ENCODE data around the gene YEATS4. TPM values are rescaled to one million over a fixed set of nuclear protein-coding genes. Genes with fewer than 3 reads are reported as not detected.
"Not testable (repeated sequence)": the region's sequence is repeated elsewhere in the genome, so short reads cannot be mapped to it uniquely, and the experiment has no call there.

YEATS4 gene
- total RNA-seq, result 1 to 10 TPM; 7.2 to 9.8 TPM
- long read RNA-seq, transcript YEATS4-201 (7 exons, 1,434 nt), result major isoform, 5 of 7 reads
- long read RNA-seq, partial matches to known transcripts, result 0 of 7 reads
- long read RNA-seq, other reads (novel, unspliced or antisense), result 1 of 7 reads

GRCh38 chr12:69359531-69360347 lies at the start of gene YEATS4:
Gene YEATS4 (plus strand): TSS chr12:69359743. CDS start chr12:69359973, 230 bp downstream.
- DNase-seq (peak; percentile 89), ATAC-seq (peak; percentile 98)
- intact Hi-C loops (cut with DNase I), result no loop called here

- DNase-seq, result no peak
- intact Hi-C loops (cut with DNase I), result no loop called here
- ATAC-seq, result no peak
Measured at GRCh38 chr12:69313209-69313608, 46.3 kb upstream of the YEATS4 start.

DNA sequence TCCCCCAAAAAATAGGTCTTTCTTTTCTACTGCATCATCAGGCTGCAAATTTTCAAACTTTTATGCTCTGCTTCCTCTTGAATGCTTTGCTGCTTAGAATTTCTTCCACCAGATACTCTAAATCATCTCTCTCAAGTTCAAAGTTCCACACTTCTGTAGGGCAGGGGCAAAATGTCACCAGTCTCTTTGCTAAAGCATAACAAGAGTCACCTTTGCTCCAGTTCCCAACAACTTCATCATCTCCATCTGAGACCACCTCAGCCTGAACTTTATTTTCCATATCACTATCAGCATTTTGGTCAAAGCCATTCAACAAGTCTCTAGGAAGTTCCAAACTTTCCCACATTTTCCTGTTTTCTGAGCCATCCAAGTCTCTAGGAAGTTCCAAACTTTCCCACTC lies 42.8 kb upstream of the YEATS4 start:
- ATAC-seq; intact Hi-C loops (cut with DNase I); DNase-seq: not testable (repeated sequence)

DNA sequence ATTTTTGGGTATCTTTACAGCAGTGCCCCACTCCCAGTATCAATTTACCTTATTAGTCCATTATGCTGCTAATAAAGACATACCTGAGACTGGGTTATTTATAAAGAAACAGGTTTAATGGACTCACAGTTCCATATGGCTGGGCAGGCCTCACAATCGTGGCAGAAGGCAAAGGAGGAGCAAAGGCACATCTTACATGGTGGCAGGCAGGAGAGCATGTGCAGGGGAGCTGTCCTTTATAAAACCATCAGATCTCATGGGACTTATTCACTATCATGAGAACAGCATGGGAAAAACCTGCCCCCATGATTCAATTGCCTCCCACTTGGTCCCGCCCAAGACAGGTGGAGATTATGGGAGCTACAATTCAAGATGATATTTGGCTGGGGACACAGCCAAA lies 42.3 kb upstream of the YEATS4 start:
- DNase-seq; ATAC-seq; intact Hi-C loops (cut with DNase I): not testable (repeated sequence)

DNA sequence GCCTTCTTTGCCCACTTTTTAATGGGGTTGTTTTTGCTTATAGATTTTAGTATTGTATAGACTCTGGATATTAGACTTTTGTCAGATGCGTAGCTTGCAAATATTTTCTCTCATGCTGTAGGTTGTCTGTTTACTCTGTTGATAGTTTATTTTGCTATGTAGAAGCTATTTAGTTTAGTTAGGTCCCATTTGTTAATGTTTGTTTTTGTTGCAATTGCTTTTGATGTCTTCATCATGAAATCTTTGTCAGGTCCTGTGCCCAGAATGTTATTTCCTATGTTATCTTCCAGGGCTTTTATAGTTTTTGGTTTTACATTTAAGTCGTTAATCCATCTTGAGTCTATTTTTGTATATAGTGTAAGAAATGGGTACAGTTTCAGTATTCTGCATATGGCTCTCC lies 41.3 kb upstream of the YEATS4 start:
- no peak for DNase-seq
- ATAC-seq, result no peak
- intact Hi-C loops (cut with DNase I), result no loop called here

GRCh38 chr12:69321351-69321750 lies 38.2 kb upstream of the YEATS4 start:
- no peak for DNase-seq
- no peak for ATAC-seq
- intact Hi-C loops (cut with DNase I), result no loop called here

- ATAC-seq (no peak), DNase-seq (no peak)
- intact Hi-C loops (cut with DNase I), result no loop called here
Measured at GRCh38 chr12:69324797-69325466, 34.6 kb upstream of the YEATS4 start.

DNA sequence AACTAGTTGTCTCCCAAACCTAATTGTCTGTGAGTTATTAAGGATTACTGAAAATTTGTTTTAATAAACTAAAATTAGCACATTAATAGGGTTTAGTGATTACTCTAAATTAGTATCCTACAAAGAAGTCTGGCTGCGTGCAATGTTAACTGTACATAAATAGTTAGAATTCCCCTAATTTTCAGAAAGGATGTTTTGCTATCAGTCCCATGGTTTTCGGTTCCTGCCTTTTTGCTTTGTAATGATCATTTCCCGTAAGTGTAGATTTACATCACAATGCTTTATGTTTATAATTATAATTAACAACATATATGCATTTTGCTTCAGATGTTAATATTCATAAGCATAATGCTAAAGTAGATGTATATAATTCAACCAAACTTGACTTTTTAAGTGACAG lies 31.1 kb upstream of the YEATS4 start:
- ATAC-seq, result no peak
- intact Hi-C loops (cut with DNase I), result no loop called here
- no peak for DNase-seq

DNA sequence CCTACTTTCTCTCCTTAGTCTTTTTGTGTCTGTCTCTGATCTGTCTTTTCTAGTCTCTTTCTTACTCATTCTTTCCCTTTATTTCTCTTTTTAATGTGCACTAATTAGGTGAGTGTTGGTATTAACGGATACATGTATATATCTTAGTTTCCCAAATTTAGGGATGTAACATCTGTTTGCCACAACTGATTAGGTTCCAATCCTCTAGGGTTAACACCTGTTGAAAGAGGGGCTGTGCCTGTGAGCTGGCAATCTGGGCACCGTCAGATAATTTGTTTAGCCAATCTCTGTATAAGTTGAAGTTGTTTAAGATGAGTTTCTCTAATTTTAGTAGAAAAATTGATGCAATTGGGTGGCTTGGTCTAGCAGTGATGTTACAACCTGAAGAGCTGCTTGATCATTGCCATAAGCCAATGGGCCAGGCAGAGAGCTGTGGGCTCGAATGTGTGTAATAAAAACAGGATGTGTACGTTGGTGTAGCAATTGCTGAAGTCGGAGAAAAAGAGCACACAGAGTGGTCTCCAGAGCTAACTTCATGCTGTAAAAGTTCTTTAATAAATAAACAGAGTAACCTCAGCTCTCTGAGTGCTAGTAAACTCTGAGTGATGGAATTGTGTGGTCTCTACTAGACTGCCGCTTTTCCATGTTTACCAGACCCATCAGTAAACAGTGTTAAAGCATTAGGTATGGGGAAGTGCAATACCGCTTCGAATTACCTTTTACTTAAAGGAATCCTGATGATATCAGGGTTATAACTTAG lies 29.7 kb upstream of the YEATS4 start:
- intact Hi-C loops (cut with DNase I), result no loop called here
- DNase-seq (no peak), ATAC-seq (no peak)

GRCh38 chr12:69330475-69331473 lies 28.8 kb upstream of the YEATS4 start:
- peak; percentile 27 to 70 for ATAC-seq
- peak; percentile 35 for DNase-seq
- intact Hi-C loops (cut with DNase I), result no loop called here

DNA sequence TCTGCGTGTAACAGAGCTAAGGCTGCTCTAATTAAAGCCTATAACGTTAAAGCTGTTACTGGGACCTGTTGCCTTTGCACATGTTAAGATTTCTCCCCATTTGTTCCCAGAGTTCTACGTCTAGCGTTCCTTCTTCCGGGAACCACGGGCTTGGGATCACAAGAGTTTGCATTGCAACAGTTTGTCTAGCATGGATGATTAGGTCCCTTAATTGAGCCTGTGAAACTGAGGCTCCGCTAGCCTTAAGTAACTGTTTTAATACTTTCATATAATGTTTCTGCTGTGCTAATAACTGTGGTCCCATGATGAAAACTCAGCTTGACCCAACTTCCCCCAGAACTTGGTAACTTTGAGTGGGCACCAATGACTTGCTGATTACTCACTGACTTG lies 28.0 kb upstream of the YEATS4 start:
- no peak for DNase-seq
- intact Hi-C loops (cut with DNase I), result no loop called here
- ATAC-seq, result peak; percentile 29 to 30

DNA sequence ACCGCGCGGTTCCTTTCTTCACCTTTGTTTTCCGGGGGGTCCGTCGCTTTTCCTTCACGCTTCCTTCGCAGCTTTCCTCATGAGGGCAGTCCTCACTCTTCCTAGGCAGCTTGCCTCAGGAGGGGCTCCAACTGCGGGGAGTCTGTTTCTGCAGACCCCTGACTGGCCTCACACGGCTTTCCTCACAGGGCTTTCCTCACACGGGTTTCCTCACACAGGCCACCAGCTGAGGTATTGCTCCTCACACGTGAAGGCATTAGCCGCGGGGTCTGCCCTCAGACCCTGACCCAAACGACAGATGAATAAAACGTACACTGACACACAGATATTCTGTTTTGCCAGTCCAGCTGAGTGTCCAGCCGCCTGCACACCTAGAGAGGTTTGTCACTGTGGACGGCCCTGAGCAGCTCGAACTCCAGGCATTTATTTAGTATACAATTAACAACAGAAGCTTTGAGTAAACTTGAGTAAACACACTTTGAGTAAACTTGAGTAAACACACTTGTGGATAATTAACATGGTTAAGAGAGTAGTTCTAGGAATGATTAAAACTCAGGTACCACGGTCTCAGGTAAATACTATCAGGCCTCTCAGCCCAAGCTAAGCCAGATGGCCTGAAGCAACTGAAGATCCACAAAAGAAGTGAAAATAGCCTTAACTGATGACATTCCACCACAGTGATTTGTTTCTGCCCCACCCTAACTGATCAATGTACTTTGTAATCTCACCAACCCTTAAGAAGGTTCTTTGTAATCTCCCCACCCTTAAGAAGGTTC lies 27.4 kb upstream of the YEATS4 start:
- intact Hi-C loops (cut with DNase I), result no loop called here

DNA sequence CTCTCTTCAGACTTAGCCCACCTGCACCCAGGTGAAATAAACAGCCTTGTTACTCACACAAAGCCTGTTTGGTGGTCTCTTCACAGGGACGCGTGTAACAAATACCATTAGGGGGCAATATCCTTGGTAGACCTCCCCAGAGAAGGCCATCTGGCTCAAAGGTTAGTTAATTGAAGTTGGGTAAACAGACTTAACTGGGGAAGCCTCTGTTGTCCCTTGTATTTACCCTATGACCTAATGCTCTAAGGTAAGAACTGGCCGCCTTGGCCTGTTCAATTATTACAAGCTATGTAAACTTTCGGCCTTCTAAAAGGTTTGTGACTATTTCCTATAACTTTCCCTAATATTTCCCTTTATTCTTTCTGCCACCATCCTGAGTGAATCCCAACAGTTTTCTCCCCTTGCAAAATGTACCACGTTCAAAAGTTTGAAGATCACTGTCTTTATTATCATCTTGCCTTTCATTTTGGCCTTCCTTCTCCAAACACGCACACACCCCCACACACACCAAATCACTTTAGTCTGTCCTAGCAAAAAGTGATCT lies 26.7 kb upstream of the YEATS4 start:
- ATAC-seq (no peak), DNase-seq (no peak)
- intact Hi-C loops (cut with DNase I), result no loop called here

More for the DNA sequence above, 27.4 kb upstream of the YEATS4 start:
- no peak for DNase-seq
- ATAC-seq, result peak in 1 of 2 donors; percentile 18

DNA sequence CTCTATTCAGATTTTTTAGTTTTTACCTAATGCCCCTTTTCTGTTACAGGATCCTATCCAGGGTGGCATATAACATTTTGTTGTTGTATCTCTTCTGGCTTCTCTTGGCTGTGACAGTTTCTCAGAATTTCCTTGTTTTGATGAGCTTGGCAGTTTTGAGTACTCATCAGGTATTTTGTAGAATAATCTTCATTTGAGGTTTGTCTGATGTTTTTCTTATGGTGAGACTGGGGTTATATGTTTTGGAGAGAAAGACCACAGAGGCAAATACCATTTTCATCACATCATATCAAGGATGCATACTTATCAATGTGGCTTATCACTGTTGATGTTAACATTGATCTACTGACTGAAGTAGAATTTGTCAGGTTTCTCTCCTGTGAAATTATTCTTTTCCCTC lies 25.4 kb upstream of the YEATS4 start:
- no peak for DNase-seq
- intact Hi-C loops (cut with DNase I), result no loop called here
- ATAC-seq, result no peak

GRCh38 chr12:69337311-69338090 lies 22.0 kb upstream of the YEATS4 start:
- DNase-seq, result no peak
- ATAC-seq, result no peak
- intact Hi-C loops (cut with DNase I), result no loop called here

GRCh38 chr12:69338120-69338859 lies 21.3 kb upstream of the YEATS4 start:
- ATAC-seq (no peak), DNase-seq (no peak)

More at GRCh38 chr12:69338120-69338859, 21.3 kb upstream of the YEATS4 start:
- intact Hi-C loops (cut with DNase I), result no loop called here
